Measurements from ENCODE around the gene IQCH. TPM values are rescaled to one million over a fixed set of nuclear protein-coding genes. Genes with fewer than 3 reads are reported as not detected.

The IQCH gene
- total RNA-seq, 4 donors from 2014 or later, result 0.27 to 4.6 (median 1.1) TPM; not detected in 1

GRCh38 chr15:67462875-67463274 lies 208.3 kb downstream of the IQCH start:
- ATAC-seq, result no peak
- TF ChIP-seq POLR2A (IDR thresholded peaks at IDR 0.05) (no peak), CTCF (IDR thresholded peaks at IDR 0.05) (no peak), POLR2AphosphoS5 (IDR thresholded peaks at IDR 0.05) (no peak), EP300 (IDR thresholded peaks at IDR 0.05) (no peak)
- WGBS, 2 donors (ENCODE audit: low coverage in 1 of 2), result 95 to 96% methylated on average over 2 to 3 of the region's 3 CpGs

GRCh38 chr15:67463488-67463887 lies 208.9 kb downstream of the IQCH start:
- Histone ChIP-seq H3K27ac (no peak overlapping the region), H3K4me1 (peaks cover 0 to 3% (median 0%) of the 10 kb centered on the region in 3 donors), H3K27me3 (no peaks in the 10 kb centered on the region), H3K9me3 (no peaks in the 10 kb centered on the region), H3K4me3 (no peak overlapping the region), H3K36me3 (peaks cover 0 to 8% of the 10 kb centered on the region in 2 donors)
- TF ChIP-seq CTCF (IDR thresholded peaks at IDR 0.05), result no peak
- no peak for TF ChIP-seq POLR2A (IDR thresholded peaks at IDR 0.05)
- no peak for TF ChIP-seq POLR2AphosphoS5 (IDR thresholded peaks at IDR 0.05)
- TF ChIP-seq EP300 (IDR thresholded peaks at IDR 0.05), result no peak
- ATAC-seq, result no peak

More at GRCh38 chr15:67462875-67463274, 208.3 kb downstream of the IQCH start:
- Histone ChIP-seq H3K4me1 (no peaks in the 10 kb centered on the region), H3K27ac (no peak overlapping the region), H3K27me3 (no peaks in the 10 kb centered on the region), H3K4me3 (no peak overlapping the region), H3K36me3 (peaks cover 0 to 8% of the 10 kb centered on the region in 2 donors), H3K9me3 (no peaks in the 10 kb centered on the region)

- no peak for TF ChIP-seq POLR2A (IDR thresholded peaks at IDR 0.05)
- no peak for TF ChIP-seq EP300 (IDR thresholded peaks at IDR 0.05)
- no peak for TF ChIP-seq POLR2AphosphoS5 (IDR thresholded peaks at IDR 0.05)
- TF ChIP-seq CTCF (IDR thresholded peaks at IDR 0.05), result no peak
- no peak overlapping the region for H3K27ac ChIP-seq
- WGBS, 2 donors (ENCODE audit: low coverage in 1 of 2), result 92 to 100% methylated on average over 10 to 11 of the region's 12 CpGs
- no peak for ATAC-seq
- no peak overlapping the region for H3K4me3 ChIP-seq
- peaks cover 0 to 7% (median 0%) of the 10 kb centered on the region in 3 donors for H3K4me1 ChIP-seq
- no peaks in the 10 kb centered on the region for H3K27me3 ChIP-seq
- no peaks in the 10 kb centered on the region for H3K9me3 ChIP-seq
- H3K36me3 ChIP-seq, result no peaks in the 10 kb centered on the region
Observed at GRCh38 chr15:67465196-67465952, 210.8 kb downstream of the IQCH start.

- 43 to 79% methylated on average over 3 of the region's 3 CpGs for WGBS, 2 donors (ENCODE audit: low coverage in 1 of 2)
- H3K27me3 ChIP-seq, result no peaks in the 10 kb centered on the region
- ATAC-seq, result no peak
- no peak for TF ChIP-seq CTCF (IDR thresholded peaks at IDR 0.05)
- no peak for TF ChIP-seq POLR2AphosphoS5 (IDR thresholded peaks at IDR 0.05)
- no peak for TF ChIP-seq EP300 (IDR thresholded peaks at IDR 0.05)
- TF ChIP-seq POLR2A (IDR thresholded peaks at IDR 0.05), result no peak
- H3K36me3 ChIP-seq, result peaks cover 0 to 6% of the 10 kb centered on the region in 2 donors
- no peak overlapping the region for H3K4me3 ChIP-seq
- H3K27ac ChIP-seq, result no peak overlapping the region
- H3K9me3 ChIP-seq, result no peaks in the 10 kb centered on the region
- H3K4me1 ChIP-seq, result peaks cover 0 to 7% (median 0%) of the 10 kb centered on the region in 3 donors
Observed at GRCh38 chr15:67468416-67468815, 213.8 kb downstream of the IQCH start.

GRCh38 chr15:67469680-67470079 lies 215.1 kb downstream of the IQCH start:
- Histone ChIP-seq H3K4me1 (peaks cover 0 to 7% (median 0%) of the 10 kb centered on the region in 3 donors), H3K9me3 (no peaks in the 10 kb centered on the region), H3K4me3 (no peak overlapping the region), H3K27me3 (no peaks in the 10 kb centered on the region), H3K27ac (no peak overlapping the region), H3K36me3 (peaks cover 0 to 6% of the 10 kb centered on the region in 2 donors)
- no peak for TF ChIP-seq POLR2AphosphoS5 (IDR thresholded peaks at IDR 0.05)
- TF ChIP-seq CTCF (IDR thresholded peaks at IDR 0.05), result no peak
- TF ChIP-seq EP300 (IDR thresholded peaks at IDR 0.05), result no peak
- TF ChIP-seq POLR2A (IDR thresholded peaks at IDR 0.05), result no peak
- no peak for ATAC-seq
- whole genome bisulfite sequencing, 2 donors (ENCODE audit: low coverage in 1 of 2), result 65% methylated on average over 3 of the region's 3 CpGs; no CpG with 5 or more reads in 1 of the 2 donors
